PC-9 (cell line): ENCODE data around the gene YEATS4.

Experiments used
- EZH2 ChIP-seq: fragments of 200-600 bp; sonication (generic); IDR thresholded peaks from 2 replicates; pipeline ENCODE4 v1.8.0; 2017; ENCODE audit warnings: antibody characterized with exemption, low read depth
- TF ChIP-seq, protein P1 (sequence below): fragments of 200-600 bp; sonication (generic); conservative IDR thresholded peaks from 2 replicates; pipeline ENCODE4 v1.6.1; 2017; ENCODE audit warnings: mixed run types, antibody characterized with exemption, mild to moderate bottlenecking, moderate library complexity

DNA sequence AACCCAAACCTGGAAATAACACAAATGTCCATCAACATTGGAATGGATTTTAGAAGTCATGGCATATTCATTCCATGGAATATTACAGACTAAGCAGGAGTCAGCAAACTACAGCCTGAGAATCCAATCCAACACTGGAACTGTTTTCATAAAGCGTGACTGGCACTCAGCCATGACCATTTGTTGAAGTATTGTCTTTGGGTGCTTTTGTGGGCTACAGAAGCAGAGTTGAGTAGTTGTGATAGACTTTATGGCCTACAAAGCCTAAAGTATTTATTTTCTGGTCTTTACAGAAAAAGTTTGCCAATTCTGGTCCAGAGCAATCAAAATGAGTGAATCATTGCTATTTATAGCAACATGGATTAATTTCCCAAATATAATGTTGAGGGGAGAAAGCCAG is 76.1 kb downstream of the YEATS4 start:
- TF ChIP-seq, protein P1, sequence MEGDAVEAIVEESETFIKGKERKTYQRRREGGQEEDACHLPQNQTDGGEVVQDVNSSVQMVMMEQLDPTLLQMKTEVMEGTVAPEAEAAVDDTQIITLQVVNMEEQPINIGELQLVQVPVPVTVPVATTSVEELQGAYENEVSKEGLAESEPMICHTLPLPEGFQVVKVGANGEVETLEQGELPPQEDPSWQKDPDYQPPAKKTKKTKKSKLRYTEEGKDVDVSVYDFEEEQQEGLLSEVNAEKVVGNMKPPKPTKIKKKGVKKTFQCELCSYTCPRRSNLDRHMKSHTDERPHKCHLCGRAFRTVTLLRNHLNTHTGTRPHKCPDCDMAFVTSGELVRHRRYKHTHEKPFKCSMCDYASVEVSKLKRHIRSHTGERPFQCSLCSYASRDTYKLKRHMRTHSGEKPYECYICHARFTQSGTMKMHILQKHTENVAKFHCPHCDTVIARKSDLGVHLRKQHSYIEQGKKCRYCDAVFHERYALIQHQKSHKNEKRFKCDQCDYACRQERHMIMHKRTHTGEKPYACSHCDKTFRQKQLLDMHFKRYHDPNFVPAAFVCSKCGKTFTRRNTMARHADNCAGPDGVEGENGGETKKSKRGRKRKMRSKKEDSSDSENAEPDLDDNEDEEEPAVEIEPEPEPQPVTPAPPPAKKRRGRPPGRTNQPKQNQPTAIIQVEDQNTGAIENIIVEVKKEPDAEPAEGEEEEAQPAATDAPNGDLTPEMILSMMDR: no peak
- no peak for TF ChIP-seq EZH2
